DMS53 treated with DMSO at 0.1 percent for 48 hours (cell line): Measurements from ENCODE around the gene SPRYD4.

Source experiments
- DNase-seq: peaks from one replicate; lab custom pipeline; 2025; ENCODE audit not compliant: unreplicated experiment; lab: John Stamatoyannopoulos, UW

SPRYD4 gene

GRCh38 chr12:56520048-56520447 is 51.7 kb downstream of the SPRYD4 start:
- no peak for DNase-seq

- DNase-seq = no peak
Observed at GRCh38 chr12:56520506-56520905, 52.1 kb downstream of the SPRYD4 start.

- DNase-seq = no peak
Observed at GRCh38 chr12:56521209-56521589, 52.8 kb downstream of the SPRYD4 start.

GRCh38 chr12:56521590-56522371 is 53.4 kb downstream of the SPRYD4 start, which contains the start of gene RBMS2:
RBMS2 (plus strand) TSS chr12:56521820; CDS start chr12:56522024, 204 bp downstream.
- peak; percentile 55 for DNase-seq

GRCh38 chr12:56522411-56523193 is 54.2 kb downstream of the SPRYD4 start:
- no peak for DNase-seq

- DNase-seq = no peak
Observed at GRCh38 chr12:56528846-56529245, 60.5 kb downstream of the SPRYD4 start.
